Spleen (tissue), 7 donors: ENCODE measurements around the gene RABEPK.
A peak's percentile ranks its signal among the peaks of the same experiment; 100 is the strongest.

Experiments
- POLR2A ChIP-seq, 3 donors: fragments of 450-650 bp; IDR thresholded peaks; one replicate each; pipeline ENCODE4 v1.5.1; 2017; ENCODE audit warnings: antibody characterized with exemption in 3 of 3, mild to moderate bottlenecking in 1 of 3
- POLR2AphosphoS5 ChIP-seq, 3 donors: sonication (generic); formaldehyde crosslinking; IDR thresholded peaks; one replicate each; pipeline ENCODE4 v1.5.1; 2017; ENCODE audit warnings: antibody characterized with exemption in 3 of 3
- TF ChIP-seq, protein P1 (sequence below), 11 experiments: fragments of 200-600 bp in 7 of 11; fragments of 450-650 bp in 4 of 11; sonication (generic) in 4 of 11; IDR thresholded peaks in 8 of 11; conservative IDR thresholded peaks in 3 of 11; 1 replicate in 7 of 11; 2 replicates in 4 of 11; pipeline versions ENCODE4 v1.4.0 to v1.8.0; 2016 to 2021; ENCODE audit warnings: antibody characterized with exemption in 11 of 11, inconsistent platforms in 4 of 11, mild to moderate bottlenecking in 1 of 11
- donor health status: DM: no; HTN: no; CAD: no; lungs with moderate emphysema.
- donor health status: DM: no; HTN: no; CAD: no.
- donor health status: DM: no; HTN: no; CAD: no.

GRCh38 chr9:125241000-125241862 lies 40.9 kb downstream of the RABEPK start, which contains the start of gene HSPA5:
- TF ChIP-seq, protein P1, sequence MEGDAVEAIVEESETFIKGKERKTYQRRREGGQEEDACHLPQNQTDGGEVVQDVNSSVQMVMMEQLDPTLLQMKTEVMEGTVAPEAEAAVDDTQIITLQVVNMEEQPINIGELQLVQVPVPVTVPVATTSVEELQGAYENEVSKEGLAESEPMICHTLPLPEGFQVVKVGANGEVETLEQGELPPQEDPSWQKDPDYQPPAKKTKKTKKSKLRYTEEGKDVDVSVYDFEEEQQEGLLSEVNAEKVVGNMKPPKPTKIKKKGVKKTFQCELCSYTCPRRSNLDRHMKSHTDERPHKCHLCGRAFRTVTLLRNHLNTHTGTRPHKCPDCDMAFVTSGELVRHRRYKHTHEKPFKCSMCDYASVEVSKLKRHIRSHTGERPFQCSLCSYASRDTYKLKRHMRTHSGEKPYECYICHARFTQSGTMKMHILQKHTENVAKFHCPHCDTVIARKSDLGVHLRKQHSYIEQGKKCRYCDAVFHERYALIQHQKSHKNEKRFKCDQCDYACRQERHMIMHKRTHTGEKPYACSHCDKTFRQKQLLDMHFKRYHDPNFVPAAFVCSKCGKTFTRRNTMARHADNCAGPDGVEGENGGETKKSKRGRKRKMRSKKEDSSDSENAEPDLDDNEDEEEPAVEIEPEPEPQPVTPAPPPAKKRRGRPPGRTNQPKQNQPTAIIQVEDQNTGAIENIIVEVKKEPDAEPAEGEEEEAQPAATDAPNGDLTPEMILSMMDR (IDR thresholded peaks at IDR 0.05 in 8 of 11, conservative IDR thresholded peaks at IDR 0.05 in 3 of 11): peak in 4 of 11 experiments; percentile 5 to 39 (median 24)
- TF ChIP-seq POLR2AphosphoS5 (IDR thresholded peaks at IDR 0.05) (peak; percentile 100), POLR2A (IDR thresholded peaks at IDR 0.05) (peak; percentile 74 to 98 (median 90))
